GM19395 (cell line): ENCODE measurements around the gene SNX21.

Source experiments
- ATAC-seq: cut with Tn5 transposase; IDR thresholded peaks from one replicate; pipeline ENCODE4 v1.9.1; 2021; ENCODE audit warnings: mild to moderate bottlenecking, moderate library complexity; ENCODE audit not compliant: unreplicated experiment

The SNX21 gene

GRCh38 chr20:45878076-45878761, 44.6 kb downstream of the SNX21 start:
- no peak for ATAC-seq

- peak; percentile 95 for ATAC-seq
These were observed 47.6 kb downstream of the SNX21 start, which contains the start of gene ZSWIM1 for GRCh38 chr20:45880988-45881788. TSS of gene ZSWIM1 (plus strand) at chr20:45881227. CDS start at chr20:45882593, 1,366 bp downstream.

GRCh38 chr20:45882469-45883099, 49.0 kb downstream of the SNX21 start:
- no peak for ATAC-seq

- no peak for ATAC-seq
These were observed 49.5 kb downstream of the SNX21 start for GRCh38 chr20:45883100-45883469.

- no peak for ATAC-seq
These were observed 53.2 kb downstream of the SNX21 start for GRCh38 chr20:45886590-45887345.

GRCh38 chr20:45887346-45887715, 53.7 kb downstream of the SNX21 start, which contains the start of gene SPATA25:
TSS of gene SPATA25 (minus strand) at chr20:45887622. CDS start at chr20:45887590, 32 bp downstream.
- no peak for ATAC-seq

- ATAC-seq: no peak
These were observed 55.1 kb downstream of the SNX21 start for GRCh38 chr20:45888681-45889080.

- ATAC-seq: no peak
These were observed 56.7 kb downstream of the SNX21 start for GRCh38 chr20:45890077-45890984.

GRCh38 chr20:45890985-45891983, 57.7 kb downstream of the SNX21 start, which contains the start of the genes CTSA and NEURL2:
TSS of gene CTSA (plus strand) at chr20:45891335. CDS start at chr20:45891569, 234 bp downstream.
TSS of gene NEURL2 (minus strand) at chr20:45891208. CDS start at chr20:45890991, 217 bp downstream.
- peak; percentile 86 for ATAC-seq

- no peak for ATAC-seq
These were observed 58.6 kb downstream of the SNX21 start for GRCh38 chr20:45892049-45892825.
